HCT116 (cell line): ENCODE results near the gene RAB4B. TPM values are rescaled to one million over a fixed set of nuclear protein-coding genes. Genes with fewer than 3 reads are reported as not detected.

ENCODE experiments used
- ATAC-seq: fragments of 200-7000 bp; cut with Tn5 transposase; 2 replicates; pipeline ENCODE4 v1.9.1; 2020; ENCODE audit warnings: mild to moderate bottlenecking, moderate library complexity
- BruUV-seq: library from RNA; stranded (reverse); fragments of 400-500 nt; replicated peaks from 2 replicates; lab custom pipeline; 2021; lab: Mats Ljungman, UMichigan
- CTCF ChIA-PET: fragments of 300-600 bp; sonication (Branson Sonifier 250); formaldehyde crosslinking; loops from one replicate; lab custom pipeline; 2021; ENCODE audit warnings: antibody characterized with exemption; lab: Charles Lee
- POLR2A ChIA-PET: fragments of 300-600, 350-600 bp; sonication (Branson Sonifier 250); formaldehyde crosslinking; loops from one replicate; lab custom pipeline; 2021; ENCODE audit warnings: antibody characterized with exemption; lab: Charles Lee
- RAD21 ChIA-PET, 2 experiments: fragments of 300-600 bp; sonication (Branson Sonifier 250); formaldehyde crosslinking; loops; one replicate each; lab custom pipeline; 2023; ENCODE audit warnings: low total read pairs in 2 of 2; ENCODE audit not compliant: uncharacterized antibody in 2 of 2, unreplicated experiment in 2 of 2, low non-redundant PET in 1 of 2; lab: Charles Lee
- DNase-seq: peaks from one replicate; pipeline ENCODE4 v3.0.0-alpha.2; 2010; ENCODE audit warnings: low read depth, low spot score
- H2AFZ ChIP-seq: fragments of 200-600 bp; shearing (Covaris generic), sonication (generic); 2 replicates; pipeline ENCODE4 v1.6.1; 2017; ENCODE audit warnings: low read depth, mixed run types, mixed read lengths, antibody characterized with exemption, low read length; ENCODE audit not compliant: poor library complexity, severe bottlenecking
- H3K27ac ChIP-seq: 2 replicates; pipeline ENCODE4 v1.5.1; 2012; ENCODE audit warnings: low read depth, low read length
- H3K27me3 ChIP-seq: fragments of 200-600 bp; sonication (generic); 2 replicates; pipeline ENCODE4 v1.6.1; 2016; ENCODE audit warnings: mixed run types, low read length, mixed read lengths; ENCODE audit not compliant: insufficient read depth
- H3K36me3 ChIP-seq, 2 experiments: fragments of 200-500 bp in 1 of 2; fragments of 200-600 bp in 1 of 2; sonication (Bioruptor generic) in 1 of 2; sonication (generic) in 1 of 2; 2 replicates each; pipeline versions ENCODE4 v1.5.1 to v1.6.1; 2014 to 2016; ENCODE audit warnings: low read length in 2 of 2, inconsistent platforms in 1 of 2, mixed read lengths in 1 of 2, mixed run types in 1 of 2; ENCODE audit not compliant: insufficient read depth in 2 of 2, control insufficient read depth in 1 of 2
- H3K4me1 ChIP-seq, 2 experiments: fragments of 200-600 bp in 1 of 2; sonication (generic) in 1 of 2; 2 replicates each; pipeline versions ENCODE4 v1.5.1 to v1.6.1; 2012 to 2017; ENCODE audit warnings: low read length in 2 of 2, inconsistent platforms in 1 of 2, mild to moderate bottlenecking in 1 of 2, mixed read lengths in 1 of 2, mixed run types in 1 of 2, moderate library complexity in 1 of 2; ENCODE audit not compliant: insufficient read depth in 2 of 2, control insufficient read depth in 1 of 2
- H3K4me2 ChIP-seq: fragments of 200-600 bp; sonication (generic); 2 replicates; pipeline ENCODE4 v1.6.1; 2017; ENCODE audit warnings: mixed run types, low read length, mixed read lengths
- H3K4me3 ChIP-seq, 2 experiments: fragments of 200-600 bp in 1 of 2; sonication (generic) in 1 of 2; replicated peaks in 1 of 2; 2 replicates each; pipeline ENCODE4 v1.5.1; 2011 to 2016; ENCODE audit warnings: low read length in 2 of 2, control low read depth in 1 of 2, low read depth in 1 of 2, mild to moderate bottlenecking in 1 of 2, mixed read lengths in 1 of 2, mixed run types in 1 of 2
- H3K79me2 ChIP-seq: fragments of 200-600 bp; sonication (generic); 2 replicates; pipeline ENCODE4 v1.6.1; 2017; ENCODE audit warnings: mild to moderate bottlenecking, mixed run types, low read length, moderate library complexity, mixed read lengths; ENCODE audit not compliant: insufficient read depth
- H3K9ac ChIP-seq: fragments of 200-600 bp; sonication (generic); 2 replicates; pipeline ENCODE4 v1.6.1; 2016; ENCODE audit warnings: low read length, mixed read lengths
- H3K9me2 ChIP-seq: fragments of 200-600 bp; sonication (generic), shearing (Covaris generic); 2 replicates; pipeline ENCODE4 v1.6.1; 2017; ENCODE audit warnings: mixed run types, mild to moderate bottlenecking, moderate library complexity; ENCODE audit not compliant: insufficient read depth
- H3K9me3 ChIP-seq, 2 experiments: fragments of 200-500 bp in 1 of 2; fragments of 200-600 bp in 1 of 2; sonication (Bioruptor generic) in 1 of 2; sonication (generic) in 1 of 2; 2 replicates each; pipeline ENCODE4 v1.6.1; 2014 to 2017; ENCODE audit warnings: low read length in 2 of 2, mixed read lengths in 2 of 2, inconsistent platforms in 1 of 2, low read depth in 1 of 2, mild to moderate bottlenecking in 1 of 2, mixed run types in 1 of 2, moderate library complexity in 1 of 2; ENCODE audit not compliant: control insufficient read depth in 1 of 2, insufficient read depth in 1 of 2
- H4K20me1 ChIP-seq: fragments of 200-600 bp; sonication (generic), shearing (Covaris generic); 2 replicates; pipeline ENCODE4 v1.6.1; 2017; ENCODE audit warnings: mixed run types, mild to moderate bottlenecking, moderate library complexity; ENCODE audit not compliant: insufficient read depth
- CTCF ChIP-seq, 3 experiments: fragments of 200-600 bp in 1 of 3; sonication (generic) in 1 of 3; IDR thresholded peaks in 2 of 3; conservative IDR thresholded peaks in 1 of 3; 2 replicates each; pipeline ENCODE4 v1.5.1; 2012 to 2017; ENCODE audit warnings: low read depth in 2 of 3, low read length in 2 of 3, antibody characterized with exemption in 1 of 3, borderline replicate concordance in 1 of 3, control low read depth in 1 of 3, mild to moderate bottlenecking in 1 of 3, mixed read lengths in 1 of 3, mixed run types in 1 of 3, moderate library complexity in 1 of 3; ENCODE audit not compliant: insufficient read depth in 1 of 3
- EZH2 ChIP-seq: fragments of 200-600 bp; sonication (generic); IDR thresholded peaks from 2 replicates; pipeline ENCODE4 v1.6.1; 2017; ENCODE audit warnings: antibody characterized with exemption, mixed run types
- REST ChIP-seq: IDR thresholded peaks from 2 replicates; pipeline ENCODE4 v1.6.1; 2012; ENCODE audit warnings: low read depth
- SRF ChIP-seq: IDR thresholded peaks from 2 replicates; pipeline ENCODE4 v1.6.1; 2012; ENCODE audit warnings: low read depth
- ZBTB33 ChIP-seq: IDR thresholded peaks from 2 replicates; pipeline ENCODE4 v1.6.1; 2011; ENCODE audit warnings: mild to moderate bottlenecking, low read length, moderate library complexity; ENCODE audit not compliant: insufficient replicate concordance; ENCODE audit errors: extremely low read depth
- intact Hi-C: fragments of 100-400 bp; cut with micrococcal nuclease; formaldehyde crosslinking; loops from 2 replicates; pipeline ENCODE4 v1.10.0; 2022
- total RNA-seq: library from RNA; stranded (reverse); gene quantifications from one replicate; pipeline ENCODE4 v1.2.1, GENCODE V29; 2021; ENCODE audit not compliant: unreplicated experiment

Gene RAB4B
- total RNA-seq, 1 experiment from 2014 or later: 18.7 TPM

GRCh38 chr19:40800339-40800996, 22.4 kb downstream of the RAB4B start:
- Histone ChIP-seq H3K9me3 (no peaks in the 10 kb centered on the region), H3K36me3 (peaks cover 10 to 23% of the 10 kb centered on the region in 2 experiments; a peak in 3 of 4 replicates), H3K4me1 (peaks cover 14 to 50% of the 10 kb centered on the region in 2 experiments), H3K9ac (peak overlapping the region; percentile 92), H3K4me3 (peak overlapping the region; percentile 88), H3K79me2 (peaks cover 62% of the 10 kb centered on the region), H3K4me2 (peak overlapping the region; percentile 90), H3K9me2 (no peaks in the 10 kb centered on the region), H2AFZ (no peak overlapping the region), H3K27me3 (no peaks in the 10 kb centered on the region), H4K20me1 (no peaks in the 10 kb centered on the region), H3K27ac (peak overlapping the region; percentile 90)
- BruUV-seq: no TSS peak
- RAD21 ChIA-PET: no interaction called here
- DNase-seq (no peak), ATAC-seq (no peak)
- intact Hi-C loops: no loop called here
- no peak for TF ChIP-seq CTCF (IDR thresholded peaks at IDR 0.05 in 2 of 3, conservative IDR thresholded peaks at IDR 0.05 in 1 of 3; ENCODE audit: borderline replicate concordance in 1 of 3, insufficient read depth in 1 of 3, low read depth in 2 of 3, low read length in 2 of 3)
- no peak for TF ChIP-seq EZH2
- TF ChIP-seq SRF: no peak
- TF ChIP-seq REST: no peak
- TF ChIP-seq ZBTB33: no peak
- CTCF ChIA-PET: no interaction called here
- POLR2A ChIA-PET: no interaction called here
